Measurements from ENCODE around the gene SSRP1. TPM values are rescaled to one million over a fixed set of nuclear protein-coding genes. Genes with fewer than 3 reads are reported as not detected.

The SSRP1 gene
- total RNA-seq, 1 donor = 83.2 TPM

DNA sequence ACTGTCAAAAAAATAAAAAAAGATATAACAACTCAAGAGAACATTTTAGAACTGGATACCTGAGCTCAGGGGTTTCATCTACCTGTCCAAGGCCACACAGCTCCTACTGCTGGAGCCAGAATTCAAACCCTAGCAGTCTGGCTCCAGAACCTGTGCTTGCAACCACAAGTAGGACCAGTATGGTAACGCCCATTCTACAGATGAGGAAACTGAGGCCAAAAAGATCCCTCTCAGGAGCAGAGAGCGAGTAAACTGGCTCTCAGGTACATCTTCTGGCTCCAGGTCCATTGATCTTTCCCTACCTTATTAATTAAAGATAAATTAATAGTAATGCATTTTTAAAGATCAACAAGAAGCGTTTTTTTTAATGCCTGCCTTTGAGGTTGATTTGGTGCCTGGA, 21.6 kb upstream of the SSRP1 start:
- TF ChIP-seq, protein P1, sequence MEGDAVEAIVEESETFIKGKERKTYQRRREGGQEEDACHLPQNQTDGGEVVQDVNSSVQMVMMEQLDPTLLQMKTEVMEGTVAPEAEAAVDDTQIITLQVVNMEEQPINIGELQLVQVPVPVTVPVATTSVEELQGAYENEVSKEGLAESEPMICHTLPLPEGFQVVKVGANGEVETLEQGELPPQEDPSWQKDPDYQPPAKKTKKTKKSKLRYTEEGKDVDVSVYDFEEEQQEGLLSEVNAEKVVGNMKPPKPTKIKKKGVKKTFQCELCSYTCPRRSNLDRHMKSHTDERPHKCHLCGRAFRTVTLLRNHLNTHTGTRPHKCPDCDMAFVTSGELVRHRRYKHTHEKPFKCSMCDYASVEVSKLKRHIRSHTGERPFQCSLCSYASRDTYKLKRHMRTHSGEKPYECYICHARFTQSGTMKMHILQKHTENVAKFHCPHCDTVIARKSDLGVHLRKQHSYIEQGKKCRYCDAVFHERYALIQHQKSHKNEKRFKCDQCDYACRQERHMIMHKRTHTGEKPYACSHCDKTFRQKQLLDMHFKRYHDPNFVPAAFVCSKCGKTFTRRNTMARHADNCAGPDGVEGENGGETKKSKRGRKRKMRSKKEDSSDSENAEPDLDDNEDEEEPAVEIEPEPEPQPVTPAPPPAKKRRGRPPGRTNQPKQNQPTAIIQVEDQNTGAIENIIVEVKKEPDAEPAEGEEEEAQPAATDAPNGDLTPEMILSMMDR (IDR thresholded peaks at IDR 0.05; ENCODE audit: insufficient read depth, low read length) = no peak
- H3K4me3 ChIP-seq (ENCODE audit: low read depth, low read length) = no peak overlapping the region
- no peak for DNase-seq (ENCODE audit: low read depth)

DNA sequence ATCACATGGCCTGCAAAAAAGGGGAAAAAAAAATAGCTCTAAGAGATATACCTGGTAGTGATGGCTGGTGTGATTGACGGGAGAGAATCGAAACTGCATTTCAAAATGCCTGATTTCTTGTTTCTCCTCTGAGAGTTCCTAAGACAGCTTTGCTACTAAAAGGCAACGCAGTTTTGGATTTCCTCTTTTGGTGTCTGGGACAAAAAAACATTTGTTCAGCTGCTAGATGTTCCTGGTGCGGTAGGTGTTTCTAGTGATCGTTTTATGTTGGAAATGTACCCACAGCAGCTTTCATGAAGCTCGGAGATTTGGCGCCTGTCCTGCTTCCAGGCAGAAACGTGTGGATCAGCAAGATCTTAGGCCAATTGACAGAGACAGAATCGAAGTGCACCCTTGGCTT, 20.6 kb upstream of the SSRP1 start:
- TF ChIP-seq, protein P1 (IDR thresholded peaks at IDR 0.05; ENCODE audit: insufficient read depth, low read length) = no peak
- no peak overlapping the region for H3K4me3 ChIP-seq (ENCODE audit: low read depth, low read length)
- DNase-seq (ENCODE audit: low read depth) = no peak

GRCh38 chr11:57354699-57355098, 19.0 kb upstream of the SSRP1 start:
- no peak for DNase-seq (ENCODE audit: low read depth)
- H3K4me3 ChIP-seq (ENCODE audit: low read depth, low read length) = no peak overlapping the region
- TF ChIP-seq, protein P1 (IDR thresholded peaks at IDR 0.05; ENCODE audit: insufficient read depth, low read length) = no peak

GRCh38 chr11:57353852-57354251, 18.2 kb upstream of the SSRP1 start:
- TF ChIP-seq, protein P1 (IDR thresholded peaks at IDR 0.05; ENCODE audit: insufficient read depth, low read length) = no peak
- DNase-seq (ENCODE audit: low read depth) = no peak
- no peak overlapping the region for H3K4me3 ChIP-seq (ENCODE audit: low read depth, low read length)

- TF ChIP-seq, protein P1 (IDR thresholded peaks at IDR 0.05; ENCODE audit: insufficient read depth, low read length) = no peak
- H3K4me3 ChIP-seq (ENCODE audit: low read depth, low read length) = no peak overlapping the region
- DNase-seq (ENCODE audit: low read depth) = no peak
Observed at GRCh38 chr11:57353446-57353845, 17.8 kb upstream of the SSRP1 start.

DNA sequence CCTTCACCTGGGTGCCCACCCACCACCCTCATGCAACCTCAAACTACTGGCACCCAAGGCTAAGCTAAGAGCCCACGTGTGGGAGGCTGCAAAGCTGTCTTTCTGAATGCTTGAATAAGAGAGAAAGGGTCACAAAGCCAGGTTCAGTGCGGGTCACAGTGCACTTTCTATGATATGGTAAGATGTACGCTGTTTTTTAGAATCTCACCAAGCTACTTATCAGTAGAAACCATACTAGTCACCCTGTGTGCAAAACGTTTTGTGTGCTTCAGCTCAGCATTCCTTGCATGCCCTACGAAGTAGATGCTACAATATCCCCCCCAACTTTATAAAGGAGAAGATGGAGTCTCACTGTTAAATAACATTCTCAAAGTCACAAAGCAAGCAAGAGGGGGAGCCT, 17.3 kb upstream of the SSRP1 start:
- H3K4me3 ChIP-seq (ENCODE audit: low read depth, low read length) = no peak overlapping the region
- TF ChIP-seq, protein P1 (IDR thresholded peaks at IDR 0.05; ENCODE audit: insufficient read depth, low read length) = no peak
- DNase-seq (ENCODE audit: low read depth) = no peak

DNA sequence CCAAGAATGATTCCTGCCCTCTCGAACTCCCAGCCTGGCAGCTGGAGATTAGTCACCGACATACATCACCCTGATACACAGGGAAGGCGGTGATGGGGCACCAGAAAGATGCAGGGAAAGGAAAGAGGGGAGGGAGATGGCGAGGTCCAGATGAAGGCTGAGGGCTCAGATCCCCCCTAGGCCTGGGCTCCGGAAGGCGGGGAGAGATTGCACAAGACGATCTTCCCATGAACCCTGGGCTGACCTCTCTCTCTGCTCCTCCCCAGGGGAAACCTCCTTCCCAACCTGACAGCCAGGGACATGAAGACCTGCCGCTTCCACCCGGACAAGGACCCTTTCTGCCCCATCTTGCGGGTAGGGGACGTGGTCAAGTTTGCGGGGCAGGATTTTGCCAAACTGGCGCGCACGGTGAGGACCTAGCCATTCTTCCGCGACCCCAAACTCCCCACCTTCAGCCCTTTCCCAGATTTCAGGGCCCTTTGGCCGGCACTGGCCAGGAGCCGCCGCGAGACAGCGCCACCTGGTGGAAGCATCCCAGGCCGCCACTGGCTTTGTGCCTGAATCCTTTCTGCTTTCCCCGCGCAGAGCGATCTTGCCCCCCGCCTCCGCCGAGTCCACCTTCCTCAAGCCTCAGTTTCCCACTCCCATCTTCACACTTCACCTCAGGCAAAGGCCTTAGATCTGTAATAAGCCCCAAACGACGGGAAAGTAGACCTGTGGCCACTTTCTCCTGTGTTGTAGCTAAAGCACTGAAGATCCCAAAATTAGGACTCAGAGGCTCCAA, 14.0 kb upstream of the SSRP1 start:
- TF ChIP-seq, protein P1 (IDR thresholded peaks at IDR 0.05; ENCODE audit: insufficient read depth, low read length) = peak; percentile 91
- no peak overlapping the region for H3K4me3 ChIP-seq (ENCODE audit: low read depth, low read length)
- peak; percentile 36 for DNase-seq (ENCODE audit: low read depth)

Data from fibroblast of the aortic adventitia (primary cell).